Hepatocyte (in vitro differentiated cells): Measurements from ENCODE around the gene NLRP10.

Experiments
- CTCF ChIP-seq: fragments of 200-600 bp; sonication (generic); IDR thresholded peaks from 2 replicates; pipeline ENCODE4 v1.5.1; 2016; ENCODE audit warnings: antibody characterized with exemption, mild to moderate bottlenecking; ENCODE audit not compliant: poor library complexity
- EZH2 ChIP-seq: fragments of 200-600 bp; sonication (generic); IDR thresholded peaks from 2 replicates; pipeline ENCODE4 v1.6.1; 2016; ENCODE audit warnings: antibody characterized with exemption, mild to moderate bottlenecking, borderline replicate concordance

- no peak for TF ChIP-seq CTCF
- no peak for TF ChIP-seq EZH2
Measured at GRCh38 chr11:7999795-8000194, 34.5 kb upstream of the NLRP10 start.
